ENCODE results near the gene INPP5J. TPM values are rescaled to one million over a fixed set of nuclear protein-coding genes. Genes with fewer than 3 reads are reported as not detected.
"Not testable (repeated sequence)": the region's sequence is repeated elsewhere in the genome, so short reads cannot be mapped to it uniquely, and the experiment has no call there.

The INPP5J gene
- total RNA-seq, 1 experiment from 2014 or later: 11.9 TPM

- Histone ChIP-seq H3K36me3 (replicated peaks; ENCODE audit: control insufficient read depth, insufficient read depth, low read length) (no peaks in the 10 kb centered on the region; the same call in none of the 2 replicates), H3K27me3 (ENCODE audit: control insufficient read depth, insufficient read depth, low read length) (no peaks in the 10 kb centered on the region), H3K4me3 (ENCODE audit: insufficient read depth, low read depth, low read length) (no peak overlapping the region)
- peak; percentile 70 for DNase-seq
Measured at GRCh38 chr22:31093086-31093850, 29.5 kb upstream of the INPP5J start.

DNA sequence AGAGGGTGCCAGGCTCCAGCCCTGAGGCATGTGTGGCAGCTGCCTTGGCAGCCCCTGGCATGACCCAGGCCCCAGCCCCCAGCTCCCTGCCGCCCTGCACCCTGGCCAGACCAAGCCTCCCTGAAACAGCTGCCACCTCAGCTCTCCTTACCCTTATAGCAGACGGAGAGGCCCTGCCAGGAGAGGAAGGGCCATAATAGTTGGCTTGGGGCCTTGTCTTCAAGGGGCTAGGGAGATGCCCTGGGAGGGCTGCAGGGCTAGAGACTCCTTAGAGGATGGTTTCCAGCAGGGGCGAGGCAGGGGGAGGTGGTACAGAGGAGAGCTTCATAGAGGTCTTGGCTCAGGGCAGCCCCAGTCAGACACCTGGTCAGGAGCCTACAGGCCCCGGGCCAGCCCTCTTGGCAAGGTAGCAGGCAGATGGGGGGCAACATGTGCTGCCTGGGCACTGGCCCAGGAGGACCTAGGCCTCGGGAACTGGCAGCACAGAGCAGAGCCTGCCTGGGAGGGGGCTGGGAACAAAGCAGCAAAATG lies 28.7 kb upstream of the INPP5J start:
- H3K36me3 ChIP-seq (replicated peaks; ENCODE audit: control insufficient read depth, insufficient read depth, low read length): no peaks in the 10 kb centered on the region; the same call in none of the 2 replicates
- H3K4me3 ChIP-seq (ENCODE audit: insufficient read depth, low read depth, low read length): no peak overlapping the region
- H3K27me3 ChIP-seq (ENCODE audit: control insufficient read depth, insufficient read depth, low read length): no peaks in the 10 kb centered on the region
- DNase-seq: peak; percentile 50

DNA sequence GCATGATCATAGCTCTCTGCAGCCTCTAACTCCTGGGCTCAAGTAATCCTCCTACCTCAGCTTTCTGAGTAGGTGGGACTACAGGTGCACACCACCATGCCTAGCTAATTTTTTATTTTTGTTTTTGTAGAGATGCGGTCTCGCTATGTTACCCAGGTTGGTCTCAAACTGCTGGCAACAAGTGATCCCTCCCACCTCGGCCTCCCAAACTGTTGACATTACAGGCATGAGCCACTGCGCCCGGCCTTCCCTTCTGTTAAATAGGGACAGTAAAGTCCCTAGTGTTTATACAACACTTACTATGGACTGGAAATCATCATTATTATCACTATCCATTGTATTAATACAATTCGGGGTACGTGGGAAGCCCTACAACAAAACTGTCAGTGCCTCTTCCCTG lies 28.0 kb upstream of the INPP5J start:
- Histone ChIP-seq H3K36me3 (replicated peaks; ENCODE audit: control insufficient read depth, insufficient read depth, low read length) (no peaks in the 10 kb centered on the region; the same call in none of the 2 replicates), H3K4me3 (ENCODE audit: insufficient read depth, low read depth, low read length) (no peak overlapping the region)
- no peak for DNase-seq

DNA sequence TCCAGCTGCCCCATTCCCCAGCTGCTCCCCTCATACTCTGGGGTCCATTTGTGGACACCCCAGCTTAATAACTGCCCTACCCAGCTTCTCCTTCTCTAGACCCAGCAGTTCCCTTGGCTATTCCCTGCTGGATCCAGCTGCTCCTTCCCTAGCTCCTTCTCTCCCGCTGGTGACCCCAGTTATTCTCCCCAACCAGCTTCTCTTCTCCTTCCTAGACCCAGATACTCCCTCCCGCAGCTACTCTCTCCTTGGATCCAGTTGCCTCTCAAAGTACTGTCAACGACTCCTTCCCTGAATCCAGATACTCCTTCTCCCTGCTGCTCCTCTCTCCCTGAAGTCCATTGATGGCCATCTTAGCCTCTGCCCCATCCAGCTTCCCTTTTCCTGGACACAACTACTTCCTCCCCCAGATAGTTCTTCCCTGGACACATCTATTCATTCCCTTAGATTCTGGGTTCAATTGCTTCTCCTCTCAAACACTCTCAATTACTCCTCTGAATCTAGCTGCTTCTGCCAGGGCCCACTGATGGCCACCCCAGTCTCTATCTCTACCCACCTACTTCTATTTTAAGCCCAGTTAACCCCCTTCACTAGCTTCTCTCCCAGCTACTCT lies 27.0 kb upstream of the INPP5J start:
- Histone ChIP-seq H3K27me3 (ENCODE audit: control insufficient read depth, insufficient read depth, low read length) (no peaks in the 10 kb centered on the region), H3K4me3 (ENCODE audit: insufficient read depth, low read depth, low read length) (no peak overlapping the region), H3K36me3 (replicated peaks; ENCODE audit: control insufficient read depth, insufficient read depth, low read length) (no peaks in the 10 kb centered on the region; the same call in none of the 2 replicates)
- no peak for DNase-seq

More for the DNA sequence above, 28.0 kb upstream of the INPP5J start:
- no peaks in the 10 kb centered on the region for H3K27me3 ChIP-seq (ENCODE audit: control insufficient read depth, insufficient read depth, low read length)

DNA sequence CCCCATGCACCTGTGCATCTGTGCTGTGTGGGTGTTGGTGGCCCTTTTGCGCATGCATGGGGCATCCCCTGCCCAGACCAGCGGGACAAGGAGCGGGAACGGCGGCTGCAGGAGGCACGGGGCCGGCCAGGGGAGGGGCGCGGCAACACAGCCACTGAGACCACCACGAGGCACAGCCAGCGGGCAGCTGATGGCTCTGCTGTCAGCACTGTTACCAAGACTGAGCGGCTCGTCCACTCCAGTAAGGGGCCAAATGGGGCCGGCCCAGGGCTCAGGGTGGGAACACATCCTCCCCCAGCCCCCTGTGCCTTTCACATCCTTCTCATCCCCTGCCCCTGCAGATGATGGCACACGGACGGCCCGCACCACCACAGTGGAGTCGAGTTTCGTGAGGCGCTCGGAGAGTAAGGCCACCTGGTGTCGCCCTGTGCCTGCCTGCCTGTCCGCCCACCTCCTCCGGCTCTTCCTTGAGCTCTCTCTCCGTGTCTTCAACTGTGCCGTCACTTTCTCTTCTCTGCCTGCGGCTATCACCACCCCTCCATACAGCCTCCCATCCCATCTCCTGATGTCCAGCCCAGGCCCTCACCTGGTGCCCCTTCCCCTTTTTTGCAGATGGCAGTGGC lies 26.0 kb upstream of the INPP5J start:
- DNase-seq: peak; percentile 84
- H3K4me3 ChIP-seq (ENCODE audit: insufficient read depth, low read depth, low read length): no peak overlapping the region
- H3K27me3 ChIP-seq (ENCODE audit: control insufficient read depth, insufficient read depth, low read length): no peaks in the 10 kb centered on the region
- H3K36me3 ChIP-seq (replicated peaks; ENCODE audit: control insufficient read depth, insufficient read depth, low read length): no peaks in the 10 kb centered on the region; the same call in none of the 2 replicates

DNA sequence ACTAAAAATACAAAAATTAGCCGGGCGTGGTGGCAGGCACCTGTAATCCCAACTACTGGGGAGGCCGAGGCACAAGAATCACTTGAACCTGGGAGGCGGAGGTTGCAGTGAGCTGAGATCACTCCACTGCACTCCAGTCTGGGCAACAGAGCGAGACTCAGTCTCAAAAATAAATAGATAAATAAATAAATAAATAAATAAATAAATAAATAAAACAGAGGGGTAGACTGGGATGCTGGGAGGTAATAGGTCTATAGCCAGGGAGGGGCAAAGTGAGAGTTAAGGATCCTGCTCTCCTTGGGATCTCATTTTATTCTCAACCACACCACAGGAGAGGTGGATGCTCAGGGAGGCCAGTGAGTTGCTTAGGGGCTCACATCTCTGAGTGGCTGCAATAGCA lies 25.2 kb upstream of the INPP5J start:
- H3K36me3 ChIP-seq (replicated peaks; ENCODE audit: control insufficient read depth, insufficient read depth, low read length); H3K27me3 ChIP-seq (ENCODE audit: control insufficient read depth, insufficient read depth, low read length); DNase-seq; H3K4me3 ChIP-seq (ENCODE audit: insufficient read depth, low read depth, low read length): not testable (repeated sequence)

DNA sequence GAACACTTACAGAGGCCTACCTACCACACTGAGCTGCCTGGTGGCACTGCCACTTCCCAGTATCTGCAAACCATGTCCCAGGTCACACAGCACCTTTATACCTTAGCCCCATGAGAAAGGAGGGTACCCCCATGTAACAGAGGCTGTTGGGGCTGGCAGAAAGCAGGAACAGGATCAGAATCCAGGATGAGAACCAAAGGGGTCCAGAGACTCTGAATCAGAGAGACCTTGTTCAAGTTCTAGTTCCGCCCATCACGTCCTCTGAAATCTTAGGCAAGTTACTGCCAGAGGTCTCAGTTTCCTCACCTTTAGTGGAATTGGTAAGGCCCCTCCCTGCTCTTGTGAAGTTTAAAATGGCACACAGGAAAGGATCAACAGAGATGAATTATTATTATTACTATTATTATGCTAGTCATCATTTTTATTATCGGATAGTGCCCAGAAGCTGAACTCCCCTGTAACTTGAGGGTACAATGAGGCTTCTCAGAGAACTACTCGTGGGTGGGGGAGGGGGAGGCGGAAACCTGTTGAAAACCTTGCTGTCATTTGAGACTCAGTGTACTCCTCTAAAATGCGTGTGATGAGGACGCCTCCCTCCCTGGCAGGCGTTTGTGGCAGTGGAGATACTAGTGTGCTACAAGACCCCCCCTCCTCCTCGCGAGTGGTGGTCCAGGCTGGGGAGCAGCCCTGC lies 24.7 kb upstream of the INPP5J start:
- Histone ChIP-seq H3K27me3 (ENCODE audit: control insufficient read depth, insufficient read depth, low read length) (no peaks in the 10 kb centered on the region), H3K36me3 (replicated peaks; ENCODE audit: control insufficient read depth, insufficient read depth, low read length) (no peaks in the 10 kb centered on the region; the same call in none of the 2 replicates), H3K4me3 (ENCODE audit: insufficient read depth, low read depth, low read length) (peak overlapping the region; percentile 21; the same call in 1 of the 2 replicates)
- no peak for DNase-seq

DNA sequence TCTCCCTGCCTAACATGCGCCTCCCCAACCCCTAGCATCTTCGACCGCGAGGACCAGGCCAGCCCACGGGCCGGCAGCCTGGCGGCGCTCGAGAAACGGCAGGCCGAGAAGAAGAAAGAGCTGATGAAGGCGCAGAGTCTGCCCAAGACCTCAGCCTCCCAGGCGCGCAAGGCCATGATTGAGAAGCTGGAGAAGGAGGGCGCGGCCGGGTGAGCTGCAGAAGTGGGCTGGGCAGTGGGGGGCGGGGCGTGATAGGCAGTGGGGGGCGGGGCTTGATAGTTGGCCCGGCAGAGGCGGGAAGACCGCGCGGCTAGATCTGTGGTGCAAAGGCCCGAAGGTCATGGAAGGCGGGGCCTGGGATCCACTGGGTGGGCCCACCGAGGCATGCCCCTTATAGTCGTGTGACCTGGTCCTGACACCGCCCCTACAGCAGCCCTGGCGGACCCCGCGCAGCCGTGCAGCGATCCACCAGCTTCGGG lies 24.1 kb upstream of the INPP5J start:
- peak overlapping the region; percentile 21; the same call in 1 of the 2 replicates for H3K4me3 ChIP-seq (ENCODE audit: insufficient read depth, low read depth, low read length)
- peak; percentile 99 for DNase-seq
- no peaks in the 10 kb centered on the region; the same call in none of the 2 replicates for H3K36me3 ChIP-seq (replicated peaks; ENCODE audit: control insufficient read depth, insufficient read depth, low read length)
- H3K27me3 ChIP-seq (ENCODE audit: control insufficient read depth, insufficient read depth, low read length): no peaks in the 10 kb centered on the region; the same call in 1 of the 2 replicates

- DNase-seq: no peak
- no peaks in the 10 kb centered on the region; the same call in 1 of the 2 replicates for H3K27me3 ChIP-seq (ENCODE audit: control insufficient read depth, insufficient read depth, low read length)
- no peak overlapping the region for H3K4me3 ChIP-seq (ENCODE audit: insufficient read depth, low read depth, low read length)
- H3K36me3 ChIP-seq (replicated peaks; ENCODE audit: control insufficient read depth, insufficient read depth, low read length): no peaks in the 10 kb centered on the region; the same call in none of the 2 replicates
Measured at GRCh38 chr22:31099386-31099785, 23.4 kb upstream of the INPP5J start.

- no peak overlapping the region for H3K4me3 ChIP-seq (ENCODE audit: insufficient read depth, low read depth, low read length)
- H3K27me3 ChIP-seq (ENCODE audit: control insufficient read depth, insufficient read depth, low read length): peaks cover under 1% of the 10 kb centered on the region; the same call in 1 of the 2 replicates
- no peaks in the 10 kb centered on the region; the same call in none of the 2 replicates for H3K36me3 ChIP-seq (replicated peaks; ENCODE audit: control insufficient read depth, insufficient read depth, low read length)
- no peak for DNase-seq
Measured at GRCh38 chr22:31099841-31100761, 22.7 kb upstream of the INPP5J start.

DNA sequence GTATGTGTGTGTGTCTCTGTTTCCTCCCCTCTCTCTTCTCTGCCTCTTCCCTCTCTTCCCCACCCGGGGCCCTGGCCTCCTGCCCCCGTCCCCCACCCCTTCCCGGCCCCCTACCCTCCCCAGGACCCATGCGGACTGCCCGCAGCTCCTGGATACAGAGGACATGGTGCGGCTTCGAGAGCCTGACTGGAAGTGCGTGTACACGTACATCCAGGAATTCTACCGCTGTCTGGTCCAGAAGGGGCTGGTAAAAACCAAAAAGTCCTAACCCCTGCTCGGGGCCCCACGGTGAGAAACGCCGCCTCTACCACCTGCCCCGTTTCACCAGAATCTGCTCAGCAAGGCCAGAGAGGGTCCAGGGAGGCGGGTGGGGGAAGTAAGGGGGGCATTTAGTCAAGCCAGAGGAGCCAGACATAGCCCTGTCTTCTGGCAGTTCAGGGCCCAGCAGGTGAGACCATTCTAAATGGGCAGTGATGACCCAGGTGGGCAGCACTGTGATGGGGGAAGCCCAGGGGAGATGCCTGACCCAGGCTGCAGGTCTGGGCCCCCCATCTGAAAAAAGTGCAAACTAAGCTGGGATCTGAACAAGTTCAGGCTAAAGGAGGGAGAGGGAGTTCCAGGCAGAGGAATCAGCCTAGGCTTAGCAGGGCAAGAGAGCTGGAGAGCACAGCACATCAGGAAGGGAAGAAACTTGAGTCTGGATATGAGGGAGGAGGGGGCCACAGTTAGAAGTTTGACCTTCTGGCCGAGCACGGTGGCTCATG lies 21.8 kb upstream of the INPP5J start:
- no peak for DNase-seq
- peaks cover 9% of the 10 kb centered on the region for H3K27me3 ChIP-seq (ENCODE audit: control insufficient read depth, insufficient read depth, low read length)
- no peak overlapping the region for H3K4me3 ChIP-seq (ENCODE audit: insufficient read depth, low read depth, low read length)

DNA sequence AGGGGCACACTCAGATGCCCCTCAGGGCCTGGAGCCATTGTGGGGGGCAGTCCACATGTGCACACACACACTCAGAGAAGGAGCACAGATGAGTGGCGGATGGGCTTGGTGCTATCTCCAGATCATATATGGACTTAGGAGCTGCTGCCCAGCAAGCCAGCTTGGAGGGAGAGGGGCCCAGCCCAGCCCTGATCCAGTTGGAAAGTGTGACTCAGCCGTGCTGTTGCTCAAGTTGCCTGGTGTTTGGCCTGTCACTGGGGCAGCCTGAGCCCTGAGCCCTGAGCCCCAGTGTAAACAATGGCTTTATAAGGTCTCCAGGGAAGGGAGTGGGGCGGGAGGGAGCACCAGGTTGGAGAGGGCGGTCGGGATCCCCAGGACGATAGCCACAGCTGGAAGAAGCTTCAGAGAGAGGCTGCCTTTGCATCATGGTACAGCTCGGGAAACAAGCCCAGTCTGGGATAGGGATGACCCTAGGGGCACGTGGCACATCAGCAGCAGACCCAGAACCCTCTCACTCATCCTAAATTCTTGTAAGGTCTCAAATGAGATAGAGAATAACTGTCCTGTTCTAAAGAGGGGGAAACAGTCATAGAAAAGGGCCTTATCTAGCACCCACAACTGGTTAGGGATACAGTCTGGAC lies 20.2 kb upstream of the INPP5J start:
- H3K36me3 ChIP-seq (replicated peaks; ENCODE audit: control insufficient read depth, insufficient read depth, low read length): no peaks in the 10 kb centered on the region; the same call in 1 of the 2 replicates
- peaks cover 23% of the 10 kb centered on the region for H3K27me3 ChIP-seq (ENCODE audit: control insufficient read depth, insufficient read depth, low read length)
- DNase-seq: no peak
- no peak overlapping the region for H3K4me3 ChIP-seq (ENCODE audit: insufficient read depth, low read depth, low read length)

More for the DNA sequence above, 21.8 kb upstream of the INPP5J start:
- no peaks in the 10 kb centered on the region; the same call in none of the 2 replicates for H3K36me3 ChIP-seq (replicated peaks; ENCODE audit: control insufficient read depth, insufficient read depth, low read length)
